ENCODE results near the gene GDA.

The GDA gene

DNA sequence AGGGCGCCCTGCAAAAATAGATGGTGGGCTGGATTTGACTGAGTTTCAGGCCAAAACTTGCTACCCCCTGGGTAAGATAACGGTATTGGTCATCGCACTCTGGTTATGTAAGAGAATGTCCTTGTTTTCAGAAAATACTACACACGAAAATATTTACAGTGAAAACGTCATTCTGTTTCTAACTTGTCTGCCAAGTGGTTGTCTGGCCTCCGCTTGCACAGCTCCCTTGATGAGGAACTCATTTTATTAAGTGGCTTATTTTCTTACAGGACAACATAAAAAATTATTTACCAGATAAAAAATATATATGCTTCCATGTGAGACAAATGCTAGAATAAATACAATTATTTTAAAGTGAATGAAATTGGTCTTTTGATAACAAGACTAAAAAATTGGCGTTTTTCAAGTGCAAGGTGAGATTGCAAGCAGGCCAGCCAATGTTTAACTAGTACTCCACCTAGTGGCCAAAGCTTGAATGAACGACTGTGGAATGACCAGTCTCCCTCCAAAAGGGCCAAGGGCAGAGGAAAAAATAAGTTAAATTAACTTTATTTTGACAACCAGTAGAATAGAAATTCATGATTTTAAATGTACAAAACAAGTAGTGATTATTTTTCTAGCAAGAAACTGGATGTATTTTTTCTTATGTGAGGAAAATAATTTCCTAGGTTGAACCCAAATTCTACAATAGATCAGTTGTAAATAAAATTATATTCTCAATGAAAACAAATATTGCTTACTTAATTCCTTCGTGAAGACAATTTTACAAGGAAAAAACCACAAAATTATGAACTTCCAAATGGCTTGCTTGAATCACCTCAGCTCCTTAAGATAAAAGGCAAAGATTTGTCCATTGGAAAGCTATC, 122.6 kb downstream of the GDA start:
- no peak overlapping the region for H3K4me3 ChIP-seq (ENCODE audit: low read depth, low read length)
- TF ChIP-seq, protein P1, sequence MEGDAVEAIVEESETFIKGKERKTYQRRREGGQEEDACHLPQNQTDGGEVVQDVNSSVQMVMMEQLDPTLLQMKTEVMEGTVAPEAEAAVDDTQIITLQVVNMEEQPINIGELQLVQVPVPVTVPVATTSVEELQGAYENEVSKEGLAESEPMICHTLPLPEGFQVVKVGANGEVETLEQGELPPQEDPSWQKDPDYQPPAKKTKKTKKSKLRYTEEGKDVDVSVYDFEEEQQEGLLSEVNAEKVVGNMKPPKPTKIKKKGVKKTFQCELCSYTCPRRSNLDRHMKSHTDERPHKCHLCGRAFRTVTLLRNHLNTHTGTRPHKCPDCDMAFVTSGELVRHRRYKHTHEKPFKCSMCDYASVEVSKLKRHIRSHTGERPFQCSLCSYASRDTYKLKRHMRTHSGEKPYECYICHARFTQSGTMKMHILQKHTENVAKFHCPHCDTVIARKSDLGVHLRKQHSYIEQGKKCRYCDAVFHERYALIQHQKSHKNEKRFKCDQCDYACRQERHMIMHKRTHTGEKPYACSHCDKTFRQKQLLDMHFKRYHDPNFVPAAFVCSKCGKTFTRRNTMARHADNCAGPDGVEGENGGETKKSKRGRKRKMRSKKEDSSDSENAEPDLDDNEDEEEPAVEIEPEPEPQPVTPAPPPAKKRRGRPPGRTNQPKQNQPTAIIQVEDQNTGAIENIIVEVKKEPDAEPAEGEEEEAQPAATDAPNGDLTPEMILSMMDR (conservative IDR thresholded peaks at IDR 0.05; ENCODE audit: low read depth, low read length), result peak; percentile 94
- peak; percentile 77 for DNase-seq (ENCODE audit: low read depth)

DNA sequence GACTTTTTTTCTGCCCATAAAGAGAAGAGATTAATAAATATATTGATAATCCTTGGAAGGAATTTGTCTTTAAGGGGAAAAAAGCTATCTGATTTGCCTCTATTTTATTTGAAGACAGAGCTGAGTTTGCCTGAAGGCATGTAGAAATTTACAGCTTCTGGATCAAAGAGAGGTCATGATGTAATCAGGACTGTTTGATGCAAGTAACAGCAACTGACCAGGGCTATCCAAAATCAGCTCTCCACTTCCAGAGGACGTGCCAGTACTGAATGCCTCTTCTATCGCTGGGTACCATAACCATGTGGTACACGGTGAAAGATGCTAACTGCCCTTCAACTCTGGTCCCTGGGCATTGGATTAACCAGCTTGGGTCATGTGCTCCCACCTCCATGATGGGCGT, 125.2 kb downstream of the GDA start:
- TF ChIP-seq, protein P1 (conservative IDR thresholded peaks at IDR 0.05; ENCODE audit: low read depth, low read length), result no peak
- H3K4me3 ChIP-seq (ENCODE audit: low read depth, low read length), result no peak overlapping the region
- DNase-seq (ENCODE audit: low read depth), result no peak

DNA sequence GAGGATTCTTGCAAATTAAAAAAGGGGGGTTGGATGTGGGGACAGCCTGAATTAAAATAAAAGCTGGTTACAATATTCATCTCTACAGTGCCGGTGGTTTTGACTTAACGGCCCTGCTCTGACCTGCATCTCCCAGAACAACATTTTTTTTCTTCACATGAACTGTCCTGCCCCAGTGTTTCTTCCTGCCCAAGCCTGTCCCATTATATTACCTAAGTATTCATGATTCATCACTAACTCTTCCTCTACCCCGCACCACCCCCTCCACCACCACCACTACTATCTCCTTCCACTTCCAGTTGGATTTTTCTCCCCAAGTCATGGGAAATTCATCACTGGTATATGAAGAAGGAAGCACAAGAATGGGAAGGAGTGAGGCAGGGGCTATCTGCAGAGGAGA, 125.7 kb downstream of the GDA start:
- TF ChIP-seq, protein P1 (conservative IDR thresholded peaks at IDR 0.05; ENCODE audit: low read depth, low read length), result no peak
- H3K4me3 ChIP-seq (ENCODE audit: low read depth, low read length), result no peak overlapping the region
- no peak for DNase-seq (ENCODE audit: low read depth)

DNA sequence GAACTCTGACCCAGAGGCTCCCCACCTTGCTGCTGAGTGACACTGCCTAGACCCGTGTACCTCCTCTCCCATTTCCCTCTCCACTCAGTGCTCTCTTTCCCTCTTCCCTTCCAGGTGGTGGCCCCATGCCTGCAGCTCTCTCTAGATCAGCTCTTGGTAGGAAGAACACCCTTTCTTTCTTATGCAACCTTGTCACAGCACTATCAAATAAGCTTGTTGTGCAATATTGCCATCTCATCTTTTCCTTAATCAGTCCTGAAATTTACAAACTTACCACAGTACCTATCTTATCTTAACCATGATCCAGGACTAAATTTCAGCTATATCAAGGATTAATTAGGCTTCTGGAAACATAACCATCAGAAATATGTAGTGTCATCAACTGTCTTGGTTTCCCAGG, 127.2 kb downstream of the GDA start:
- no peak for DNase-seq (ENCODE audit: low read depth)
- TF ChIP-seq, protein P1 (conservative IDR thresholded peaks at IDR 0.05; ENCODE audit: low read depth, low read length), result no peak

DNA sequence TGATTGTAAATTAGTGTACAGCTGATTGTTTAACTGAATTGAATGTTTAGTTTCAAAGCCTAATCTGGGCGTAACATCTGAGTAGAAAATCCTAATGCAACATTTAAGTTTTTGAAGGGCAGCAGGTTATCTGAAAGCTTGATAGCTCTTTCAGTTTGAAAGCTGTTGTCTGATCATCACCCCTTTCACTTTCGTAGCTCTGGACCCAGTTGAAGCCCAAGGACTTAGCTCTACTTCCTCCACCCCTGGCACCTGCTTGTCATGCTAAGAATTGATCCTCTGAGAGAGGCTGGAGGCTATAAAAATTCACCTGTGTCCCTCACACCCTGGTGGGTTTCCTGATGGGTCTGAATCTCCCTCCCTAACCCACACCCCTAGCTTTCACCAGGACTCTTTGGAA, 129.7 kb downstream of the GDA start:
- no peak for DNase-seq (ENCODE audit: low read depth)
- no peak overlapping the region for H3K4me3 ChIP-seq (ENCODE audit: low read depth, low read length)
- TF ChIP-seq, protein P1 (conservative IDR thresholded peaks at IDR 0.05; ENCODE audit: low read depth, low read length), result no peak

More for the DNA sequence above, 127.2 kb downstream of the GDA start:
- no peak overlapping the region for H3K4me3 ChIP-seq (ENCODE audit: low read depth, low read length)

DNA sequence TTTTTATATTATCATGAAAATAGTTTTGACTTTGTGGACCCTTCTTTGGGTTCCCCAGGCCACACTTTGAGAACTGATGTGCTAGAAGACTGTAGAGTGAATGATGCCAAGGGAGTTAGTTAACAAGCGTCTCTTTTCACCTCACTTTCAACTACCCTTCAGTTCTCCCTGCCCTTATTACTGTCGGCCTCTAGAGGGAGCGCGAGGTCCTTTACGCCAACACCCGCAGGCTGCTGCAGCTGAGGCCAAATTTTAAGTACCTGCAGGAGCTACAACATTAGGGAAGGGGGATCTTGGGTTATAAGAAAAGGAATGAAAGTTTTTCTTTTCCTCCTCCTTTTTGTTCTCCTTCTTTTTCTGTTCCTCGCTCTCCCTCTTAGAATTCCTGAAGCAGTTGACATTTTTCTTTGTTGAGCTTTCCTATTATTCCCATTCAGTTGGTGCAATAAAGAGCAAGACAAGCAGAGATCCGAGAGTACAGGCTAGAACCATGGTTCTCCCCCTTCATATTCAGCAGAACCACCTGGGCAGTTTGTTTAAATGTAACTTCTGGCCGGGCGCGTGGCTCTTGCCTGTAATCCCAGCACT, 131.8 kb downstream of the GDA start:
- TF ChIP-seq, protein P1 (conservative IDR thresholded peaks at IDR 0.05; ENCODE audit: low read depth, low read length), result peak; percentile 99
- DNase-seq (ENCODE audit: low read depth), result peak; percentile 84
- no peak overlapping the region for H3K4me3 ChIP-seq (ENCODE audit: low read depth, low read length)
